Jurkat, Clone E6-1 (cell line): Measurements from ENCODE around the gene CEP78.
"Not testable (repeated sequence)": the region's sequence is repeated elsewhere in the genome, so short reads cannot be mapped to it uniquely, and the experiment has no call there.

Source experiments
- DNase-seq: peaks from one replicate; pipeline ENCODE4 v3.0.0-alpha.2; 2011; ENCODE audit warnings: low read depth, low spot score
- H3K4me3 ChIP-seq: 2 replicates; pipeline ENCODE4 v1.5.1; 2011; ENCODE audit warnings: mild to moderate bottlenecking, low read length, control low read depth, moderate library complexity

CEP78 gene

GRCh38 chr9:78232471-78232870 is 3.4 kb upstream of the CEP78 start:
- DNase-seq, H3K4me3 ChIP-seq: not testable (repeated sequence)

- no peak for DNase-seq
- peak overlapping the region; percentile 76; the same call in 1 of the 2 replicates for H3K4me3 ChIP-seq
Observed at GRCh38 chr9:78234810-78235209, 1.1 kb upstream of the CEP78 start.

DNA sequence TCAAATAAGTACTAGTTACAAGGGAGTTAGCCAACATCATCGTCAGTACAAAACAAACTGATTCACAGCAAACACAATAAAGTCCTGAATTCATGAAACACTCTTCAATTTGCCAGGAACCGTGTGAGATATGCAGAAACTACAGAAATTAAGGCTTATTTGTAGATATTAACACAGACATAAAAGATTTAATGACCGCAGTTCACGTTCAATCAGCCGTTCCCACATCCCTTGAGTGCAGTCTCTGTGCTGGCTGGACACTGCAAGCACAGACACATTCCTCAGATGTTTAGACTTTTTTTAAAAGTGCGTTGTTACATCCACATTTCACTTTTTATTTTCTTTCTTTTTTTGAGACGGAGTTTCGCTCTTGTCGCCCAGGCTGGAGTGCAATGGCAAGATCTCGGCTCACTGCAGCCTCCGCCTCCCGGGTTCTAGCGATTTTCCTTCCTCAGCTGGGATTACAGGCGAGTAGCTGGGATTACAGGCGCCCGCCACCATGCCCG is 566 bp upstream of the CEP78 start:
- no peak for DNase-seq
- H3K4me3 ChIP-seq, result peak overlapping the region; percentile 76

- H3K4me3 ChIP-seq, result peak overlapping the region; percentile 76
- no peak for DNase-seq
Observed at GRCh38 chr9:78236551-78236910, 656 bp downstream of the CEP78 start.

DNA sequence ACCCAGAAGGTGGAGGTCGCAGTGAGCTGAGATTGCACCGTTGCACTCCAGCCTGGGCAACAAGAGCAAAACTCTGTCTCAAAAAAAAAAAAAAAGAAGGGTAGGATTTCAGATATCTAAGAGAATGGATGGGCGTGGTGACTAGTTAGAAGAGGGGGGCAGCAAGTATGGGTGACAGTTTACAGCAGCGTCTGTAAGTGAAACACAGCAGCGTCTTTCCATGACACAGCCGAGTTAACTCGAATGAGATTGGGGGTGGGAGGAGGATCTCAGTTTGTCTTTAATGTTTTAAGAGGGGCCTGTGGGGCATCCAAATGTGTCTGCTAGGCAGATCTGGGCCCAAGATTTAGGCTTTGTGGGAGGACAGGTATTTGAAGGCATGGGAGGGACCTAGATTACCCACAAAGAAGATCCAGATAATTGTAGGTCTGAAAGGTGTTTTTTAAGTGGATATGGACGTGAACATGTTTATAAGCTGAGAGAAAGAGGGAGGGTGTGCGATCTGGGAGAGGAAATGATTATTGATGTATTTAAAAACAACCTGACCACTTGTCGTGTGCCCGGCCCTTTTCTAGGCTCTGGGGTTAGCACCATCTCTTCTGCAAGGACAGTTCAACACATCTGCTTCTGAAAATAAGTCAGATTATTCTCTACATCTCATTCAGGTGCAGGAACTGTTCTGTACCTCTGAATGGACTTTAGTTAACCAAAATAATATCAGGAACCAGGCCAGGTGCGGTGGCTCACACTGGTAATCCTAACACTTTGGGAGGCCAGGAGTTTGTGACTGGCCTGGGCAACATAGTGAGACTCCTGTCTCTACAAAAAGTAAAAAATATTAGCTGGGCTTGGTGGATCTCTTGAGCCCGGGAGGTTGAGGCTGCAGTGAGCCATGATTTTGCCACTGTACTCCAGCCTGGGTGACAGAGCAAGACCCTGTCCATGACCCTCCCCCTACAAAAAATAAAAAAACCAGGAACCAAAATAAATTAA is 2.5 kb downstream of the CEP78 start:
- no peak overlapping the region for H3K4me3 ChIP-seq
- DNase-seq, result no peak

GRCh38 chr9:78239506-78239905 is 3.6 kb downstream of the CEP78 start:
- H3K4me3 ChIP-seq, result no peak overlapping the region
- no peak for DNase-seq

DNA sequence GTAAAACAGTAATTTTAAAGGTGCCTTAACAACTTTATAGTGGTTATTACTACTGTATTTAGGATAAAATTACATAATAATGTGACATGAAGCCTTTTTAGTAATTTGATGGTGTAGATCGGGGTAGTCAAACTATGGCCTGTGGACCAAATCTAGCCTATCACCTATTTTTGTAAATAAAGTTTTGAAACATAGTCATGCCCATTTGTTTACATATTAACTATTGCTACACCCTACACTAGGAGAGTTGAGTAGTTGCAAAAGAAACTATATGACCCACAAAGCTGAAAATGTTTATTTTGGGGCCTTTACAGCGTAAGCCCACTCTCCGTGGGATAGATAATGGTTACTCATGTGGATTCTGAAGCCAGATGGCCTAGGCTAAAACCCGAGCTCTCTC is 6.2 kb downstream of the CEP78 start:
- DNase-seq, result no peak
- no peak overlapping the region for H3K4me3 ChIP-seq

- DNase-seq, result no peak
- H3K4me3 ChIP-seq, result no peak overlapping the region
Observed at GRCh38 chr9:78243130-78243529, 7.3 kb downstream of the CEP78 start.

GRCh38 chr9:78245401-78245800 is 9.5 kb downstream of the CEP78 start:
- H3K4me3 ChIP-seq, result no peak overlapping the region
- no peak for DNase-seq

- H3K4me3 ChIP-seq, result no peak overlapping the region
- no peak for DNase-seq
Observed at GRCh38 chr9:78248635-78249034, 12.8 kb downstream of the CEP78 start.

DNA sequence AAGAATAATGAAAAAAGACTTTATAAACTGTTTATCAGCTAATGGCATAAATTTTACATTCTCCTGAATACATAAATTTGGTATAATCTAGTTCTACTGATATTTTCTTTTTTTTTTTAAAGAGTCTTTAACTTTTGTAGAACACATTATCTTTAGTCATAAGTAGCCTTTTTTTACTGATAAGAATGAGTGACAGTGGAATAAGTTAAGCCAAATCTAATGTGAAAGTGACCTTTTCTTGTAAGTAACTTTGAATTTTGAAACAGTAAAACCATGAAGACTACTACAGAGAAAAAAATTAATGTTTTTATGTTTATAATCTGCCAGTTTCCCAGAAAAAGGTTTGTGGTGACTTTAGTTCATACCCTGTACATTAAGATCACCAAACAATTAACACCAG is 13.7 kb downstream of the CEP78 start:
- DNase-seq, result no peak
- no peak overlapping the region for H3K4me3 ChIP-seq

- no peak for DNase-seq
- H3K4me3 ChIP-seq, result no peak overlapping the region
Observed at GRCh38 chr9:78252616-78253015, 16.7 kb downstream of the CEP78 start.

DNA sequence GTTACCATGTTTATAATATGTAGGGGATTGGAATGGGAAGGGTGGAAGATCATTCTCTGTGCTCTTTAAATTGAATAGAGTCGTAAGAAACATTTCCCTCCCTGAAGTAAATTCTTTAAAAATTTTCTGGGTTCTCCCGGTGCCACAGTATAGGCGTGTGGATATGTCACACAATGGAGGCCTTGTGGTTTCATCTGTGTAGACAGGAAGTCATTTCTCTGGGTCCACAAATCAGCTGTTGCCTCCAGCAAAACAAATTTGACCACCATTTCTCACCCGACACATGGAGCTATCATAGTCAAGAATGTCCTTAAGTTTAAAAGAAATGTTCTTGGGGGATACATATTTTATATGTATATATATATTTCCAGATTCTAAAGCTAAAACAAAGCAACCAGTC is 17.4 kb downstream of the CEP78 start:
- no peak for DNase-seq

DNA sequence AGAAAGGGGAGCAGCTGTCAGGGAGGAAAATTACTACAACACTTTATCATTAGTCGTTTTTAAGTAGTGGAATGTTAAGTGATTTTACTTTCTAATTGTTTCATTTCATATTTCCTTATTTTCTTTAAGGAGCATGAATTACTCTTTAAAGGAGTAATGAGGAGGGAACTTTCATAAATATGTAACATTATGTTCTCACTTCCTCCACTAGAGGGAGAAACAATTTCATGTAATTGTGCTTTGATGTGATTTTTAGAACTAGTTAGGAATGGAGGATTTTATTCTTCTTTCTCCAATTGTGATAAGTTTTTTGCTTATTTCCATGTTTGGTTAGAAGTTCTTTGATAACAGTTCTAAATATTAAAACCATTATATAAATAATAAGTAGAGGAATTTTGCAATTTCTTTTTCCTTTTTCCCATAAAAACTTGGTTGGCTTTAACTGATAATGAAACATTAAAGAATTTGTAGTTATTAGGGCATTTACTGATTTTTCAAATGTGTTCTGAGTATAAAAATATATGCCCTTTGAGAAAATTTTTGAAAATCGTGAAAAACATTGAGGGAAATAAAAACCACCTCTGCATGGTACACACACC is 25.6 kb downstream of the CEP78 start:
- peak; percentile 48 for DNase-seq
- no peak overlapping the region for H3K4me3 ChIP-seq

More for the DNA sequence above, 17.4 kb downstream of the CEP78 start:
- no peak overlapping the region for H3K4me3 ChIP-seq

DNA sequence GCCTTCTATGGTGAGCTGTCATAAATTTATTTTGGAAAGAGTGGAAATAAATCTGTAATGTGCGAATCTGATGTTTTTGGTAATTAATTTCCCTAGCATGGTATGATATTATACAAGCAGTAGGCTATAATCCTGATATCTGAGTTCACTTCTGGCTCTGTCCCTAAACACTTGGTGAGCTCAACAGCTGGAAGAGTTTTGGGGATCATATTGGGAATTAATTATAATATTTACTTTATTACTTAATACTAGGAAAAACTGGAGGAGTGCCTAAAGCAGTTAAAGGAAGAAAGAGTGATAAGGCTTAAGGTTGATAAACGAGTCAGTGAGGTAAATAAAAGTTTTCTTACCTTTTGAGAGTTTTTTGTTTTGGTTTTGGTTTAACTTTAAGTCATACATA is 26.8 kb downstream of the CEP78 start:
- DNase-seq, result no peak

GRCh38 chr9:78267889-78268288 is 32.0 kb downstream of the CEP78 start:
- H3K4me3 ChIP-seq, result no peak overlapping the region
- no peak for DNase-seq

More for the DNA sequence above, 26.8 kb downstream of the CEP78 start:
- no peak overlapping the region for H3K4me3 ChIP-seq

GRCh38 chr9:78269784-78270183 is 33.9 kb downstream of the CEP78 start:
- no peak for DNase-seq
- H3K4me3 ChIP-seq, result no peak overlapping the region

DNA sequence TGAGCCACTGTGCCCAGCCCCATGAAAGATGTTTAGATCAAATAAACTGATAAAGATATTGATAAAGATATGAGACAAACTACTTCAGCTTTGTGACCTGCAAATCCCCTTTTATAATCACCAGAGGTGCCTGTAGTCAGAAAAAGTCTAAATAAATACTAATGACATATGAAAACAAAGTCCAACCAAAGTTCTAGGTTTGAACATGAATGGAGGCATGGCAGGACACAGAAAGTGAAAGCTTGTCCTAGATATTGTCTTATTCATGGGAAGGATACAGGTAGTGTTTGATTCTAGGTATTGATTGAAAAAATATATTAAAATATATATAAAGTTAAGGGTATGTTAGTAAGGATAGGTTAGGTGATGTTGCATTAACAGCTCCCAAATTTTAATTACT is 36.4 kb downstream of the CEP78 start:
- no peak for DNase-seq
- H3K4me3 ChIP-seq, result no peak overlapping the region

DNA sequence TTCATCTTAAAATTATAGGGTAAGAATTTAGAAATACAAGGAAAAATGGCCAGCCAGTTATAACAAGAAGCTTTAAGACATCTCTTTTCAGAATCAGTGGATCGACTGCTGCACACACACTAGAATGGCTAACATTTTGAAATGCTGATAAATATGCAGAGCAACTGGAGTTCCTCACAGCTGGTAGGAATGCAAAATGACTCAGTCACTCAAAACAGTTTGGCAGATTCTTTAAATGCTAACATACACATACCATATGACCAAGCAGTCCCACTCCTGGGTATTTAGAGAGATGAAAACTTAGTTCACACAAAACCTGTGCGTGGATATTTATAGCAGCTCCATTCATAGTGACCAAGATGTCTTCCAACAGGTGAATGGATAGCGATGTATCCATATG is 37.9 kb downstream of the CEP78 start:
- no peak overlapping the region for H3K4me3 ChIP-seq
- DNase-seq, result no peak

GRCh38 chr9:78278177-78278777 is 42.4 kb downstream of the CEP78 start:
- no peak overlapping the region for H3K4me3 ChIP-seq
- DNase-seq, result peak; percentile 33
